ENCODE data around the gene KNSTRN. TPM values are rescaled to one million over a fixed set of nuclear protein-coding genes. Genes with fewer than 3 reads are reported as not detected.

The KNSTRN gene
- total and polyA plus RNA-seq, 2 of the 13 experiments (the other 11 are each of a cell fraction or from before 2014, with no cell fraction given) = 20.3 to 62.3 TPM

GRCh38 chr15:40382580-40383456 lies at the start of gene KNSTRN (continued):
- TF ChIP-seq ZNF552 (CRISPR knock-in tag; IDR thresholded peaks at IDR 0.05; ENCODE audit: borderline replicate concordance) (no peak), ZNF558 (CRISPR knock-in tag; IDR thresholded peaks at IDR 0.05; ENCODE audit: borderline replicate concordance) (no peak), ZNF30 (CRISPR knock-in tag; IDR thresholded peaks at IDR 0.05) (no peak), GPN1 (CRISPR knock-in tag; IDR thresholded peaks at IDR 0.05; ENCODE audit: borderline replicate concordance) (no peak), KAT2B (IDR thresholded peaks at IDR 0.05; ENCODE audit: borderline replicate concordance, low read depth, low read length) (no peak), IKZF4 (CRISPR knock-in tag; IDR thresholded peaks at IDR 0.05; ENCODE audit: borderline replicate concordance, low read depth, not compliant biosample characterization) (no peak), ZNF143 (CRISPR knock-in tag; IDR thresholded peaks at IDR 0.05) (no peak), ZNF576 (CRISPR knock-in tag; IDR thresholded peaks at IDR 0.05) (no peak), ZNF572 (CRISPR knock-in tag; IDR thresholded peaks at IDR 0.05) (peak; percentile 51; the same call in 1 of the 2 replicates), ZNF331 (CRISPR knock-in tag; IDR thresholded peaks at IDR 0.05) (no peak), ZNF891 (CRISPR knock-in tag; IDR thresholded peaks at IDR 0.05) (peak; percentile 97), ZNF644 (CRISPR knock-in tag; IDR thresholded peaks at IDR 0.05; ENCODE audit: low read depth) (no peak), ETV6 (CRISPR knock-in tag; conservative IDR thresholded peaks at IDR 0.05) (no peak), ARNT (IDR thresholded peaks at IDR 0.05) (no peak), HES4 (CRISPR knock-in tag; IDR thresholded peaks at IDR 0.05; ENCODE audit: borderline replicate concordance) (no peak), ZBTB46 (CRISPR knock-in tag; IDR thresholded peaks at IDR 0.05; ENCODE audit: borderline replicate concordance) (no peak), MAFG (CRISPR knock-in tag; IDR thresholded peaks at IDR 0.05) (no peak), PAF1 (CRISPR knock-in tag; IDR thresholded peaks at IDR 0.05) (no peak), MAZ (IDR thresholded peaks at IDR 0.05; ENCODE audit: borderline replicate concordance, low read depth, low read length) (no peak), MAZ (CRISPR knock-in tag; IDR thresholded peaks at IDR 0.05; ENCODE audit: low read depth) (peak; percentile 79; the same call in 1 of the 2 replicates), KDM2A (CRISPR knock-in tag; IDR thresholded peaks at IDR 0.05; ENCODE audit: borderline replicate concordance, low read depth) (peak; percentile 54), THYN1 (CRISPR knock-in tag; IDR thresholded peaks at IDR 0.05; ENCODE audit: borderline replicate concordance, low read depth) (no peak), ZNF562 (CRISPR knock-in tag; IDR thresholded peaks at IDR 0.05; ENCODE audit: borderline replicate concordance) (no peak), RBM39 (IDR thresholded peaks at IDR 0.05; ENCODE audit: low read depth, low read length, poor library complexity, severe bottlenecking) (peak; percentile 69), ZNF574 (CRISPR knock-in tag; IDR thresholded peaks at IDR 0.05) (peak; percentile 89), XBP1 (CRISPR knock-in tag; IDR thresholded peaks at IDR 0.05) (no peak), MIER3 (CRISPR knock-in tag; IDR thresholded peaks at IDR 0.05; ENCODE audit: borderline replicate concordance) (no peak)
